ENCODE measurements around the gene GOLGA2. TPM values are rescaled to one million over a fixed set of nuclear protein-coding genes. Genes with fewer than 3 reads are reported as not detected.
A peak's percentile ranks its signal among the peaks of the same experiment; 100 is the strongest.

Gene GOLGA2
- total and polyA plus RNA-seq, 2 of the 13 experiments (the other 11 are each of a cell fraction or from before 2014, with no cell fraction given) = 45.3 to 45.8 TPM

DNA sequence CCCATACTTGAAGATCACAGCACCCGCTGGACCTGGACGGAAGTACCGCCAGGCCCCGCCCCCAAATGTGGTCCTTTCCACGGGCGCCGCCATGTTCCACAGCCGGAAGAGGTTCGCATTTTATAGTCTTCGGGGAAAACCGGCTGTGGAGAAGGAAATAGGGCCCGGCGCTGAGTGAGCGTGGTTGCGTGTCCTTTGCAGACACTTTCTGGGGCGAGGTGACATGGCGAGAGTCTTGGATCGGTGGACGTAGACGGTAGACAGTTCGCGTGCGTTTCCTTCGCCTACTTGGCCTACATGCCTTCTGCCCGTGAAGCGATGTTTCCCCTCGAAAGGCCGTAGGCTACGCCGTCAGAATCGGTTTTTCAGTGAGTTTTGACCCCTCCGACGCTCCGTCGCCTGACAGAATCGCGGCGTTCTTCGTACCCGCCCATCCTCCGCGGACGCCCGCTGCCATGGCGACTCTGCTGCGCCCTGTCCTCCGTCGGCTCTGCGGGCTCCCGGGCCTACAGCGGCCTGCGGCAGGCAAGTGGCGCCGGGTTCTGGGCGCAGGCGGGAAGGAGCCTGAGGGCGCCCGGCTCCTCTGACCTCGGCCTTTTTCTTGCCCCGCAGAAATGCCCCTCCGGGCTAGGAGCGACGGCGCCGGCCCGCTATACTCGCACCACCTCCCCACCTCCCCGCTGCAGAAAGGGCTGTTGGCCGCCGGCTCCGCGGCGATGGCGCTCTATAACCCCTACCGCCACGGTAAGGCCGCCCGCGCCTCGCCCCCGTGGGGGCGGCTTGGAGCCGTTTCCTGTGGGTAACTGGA lies 46.8 kb upstream of the GOLGA2 start, which contains the start of the genes COQ4 and TRUB2 (continued):
- TF ChIP-seq, protein P1, sequence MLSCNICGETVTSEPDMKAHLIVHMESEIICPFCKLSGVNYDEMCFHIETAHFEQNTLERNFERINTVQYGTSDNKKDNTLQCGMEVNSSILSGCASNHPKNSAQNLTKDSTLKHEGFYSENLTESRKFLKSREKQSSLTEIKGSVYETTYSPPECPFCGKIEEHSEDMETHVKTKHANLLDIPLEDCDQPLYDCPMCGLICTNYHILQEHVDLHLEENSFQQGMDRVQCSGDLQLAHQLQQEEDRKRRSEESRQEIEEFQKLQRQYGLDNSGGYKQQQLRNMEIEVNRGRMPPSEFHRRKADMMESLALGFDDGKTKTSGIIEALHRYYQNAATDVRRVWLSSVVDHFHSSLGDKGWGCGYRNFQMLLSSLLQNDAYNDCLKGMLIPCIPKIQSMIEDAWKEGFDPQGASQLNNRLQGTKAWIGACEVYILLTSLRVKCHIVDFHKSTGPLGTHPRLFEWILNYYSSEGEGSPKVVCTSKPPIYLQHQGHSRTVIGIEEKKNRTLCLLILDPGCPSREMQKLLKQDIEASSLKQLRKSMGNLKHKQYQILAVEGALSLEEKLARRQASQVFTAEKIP (CRISPR knock-in tag; IDR thresholded peaks at IDR 0.05; ENCODE audit: borderline replicate concordance) = no peak
- TF ChIP-seq YEATS2 (CRISPR knock-in tag; IDR thresholded peaks at IDR 0.05; ENCODE audit: borderline replicate concordance) = peak; percentile 95
- TF ChIP-seq, protein P2, sequence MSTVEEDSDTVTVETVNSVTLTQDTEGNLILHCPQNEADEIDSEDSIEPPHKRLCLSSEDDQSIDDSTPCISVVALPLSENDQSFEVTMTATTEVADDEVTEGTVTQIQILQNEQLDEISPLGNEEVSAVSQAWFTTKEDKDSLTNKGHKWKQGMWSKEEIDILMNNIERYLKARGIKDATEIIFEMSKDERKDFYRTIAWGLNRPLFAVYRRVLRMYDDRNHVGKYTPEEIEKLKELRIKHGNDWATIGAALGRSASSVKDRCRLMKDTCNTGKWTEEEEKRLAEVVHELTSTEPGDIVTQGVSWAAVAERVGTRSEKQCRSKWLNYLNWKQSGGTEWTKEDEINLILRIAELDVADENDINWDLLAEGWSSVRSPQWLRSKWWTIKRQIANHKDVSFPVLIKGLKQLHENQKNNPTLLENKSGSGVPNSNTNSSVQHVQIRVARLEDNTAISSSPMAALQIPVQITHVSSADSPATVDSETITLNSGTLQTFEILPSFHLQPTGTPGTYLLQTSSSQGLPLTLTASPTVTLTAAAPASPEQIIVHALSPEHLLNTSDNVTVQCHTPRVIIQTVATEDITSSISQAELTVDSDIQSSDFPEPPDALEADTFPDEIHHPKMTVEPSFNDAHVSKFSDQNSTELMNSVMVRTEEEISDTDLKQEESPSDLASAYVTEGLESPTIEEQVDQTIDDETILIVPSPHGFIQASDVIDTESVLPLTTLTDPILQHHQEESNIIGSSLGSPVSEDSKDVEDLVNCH (CRISPR knock-in tag; IDR thresholded peaks at IDR 0.05) = no peak
- no peak for TF ChIP-seq ZNF3 (CRISPR knock-in tag; IDR thresholded peaks at IDR 0.05)
- TF ChIP-seq EHMT2 (IDR thresholded peaks at IDR 0.05; ENCODE audit: borderline replicate concordance, low read depth, low read length) = no peak
- peak; percentile 20 for TF ChIP-seq CCAR2 (optimal IDR thresholded peaks at IDR 0.05; ENCODE audit: low read depth, low read length)
- TF ChIP-seq, protein P3, sequence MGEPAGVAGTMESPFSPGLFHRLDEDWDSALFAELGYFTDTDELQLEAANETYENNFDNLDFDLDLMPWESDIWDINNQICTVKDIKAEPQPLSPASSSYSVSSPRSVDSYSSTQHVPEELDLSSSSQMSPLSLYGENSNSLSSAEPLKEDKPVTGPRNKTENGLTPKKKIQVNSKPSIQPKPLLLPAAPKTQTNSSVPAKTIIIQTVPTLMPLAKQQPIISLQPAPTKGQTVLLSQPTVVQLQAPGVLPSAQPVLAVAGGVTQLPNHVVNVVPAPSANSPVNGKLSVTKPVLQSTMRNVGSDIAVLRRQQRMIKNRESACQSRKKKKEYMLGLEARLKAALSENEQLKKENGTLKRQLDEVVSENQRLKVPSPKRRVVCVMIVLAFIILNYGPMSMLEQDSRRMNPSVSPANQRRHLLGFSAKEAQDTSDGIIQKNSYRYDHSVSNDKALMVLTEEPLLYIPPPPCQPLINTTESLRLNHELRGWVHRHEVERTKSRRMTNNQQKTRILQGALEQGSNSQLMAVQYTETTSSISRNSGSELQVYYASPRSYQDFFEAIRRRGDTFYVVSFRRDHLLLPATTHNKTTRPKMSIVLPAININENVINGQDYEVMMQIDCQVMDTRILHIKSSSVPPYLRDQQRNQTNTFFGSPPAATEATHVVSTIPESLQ (CRISPR knock-in tag; conservative IDR thresholded peaks at IDR 0.05) = no peak
- TF ChIP-seq, protein P4, sequence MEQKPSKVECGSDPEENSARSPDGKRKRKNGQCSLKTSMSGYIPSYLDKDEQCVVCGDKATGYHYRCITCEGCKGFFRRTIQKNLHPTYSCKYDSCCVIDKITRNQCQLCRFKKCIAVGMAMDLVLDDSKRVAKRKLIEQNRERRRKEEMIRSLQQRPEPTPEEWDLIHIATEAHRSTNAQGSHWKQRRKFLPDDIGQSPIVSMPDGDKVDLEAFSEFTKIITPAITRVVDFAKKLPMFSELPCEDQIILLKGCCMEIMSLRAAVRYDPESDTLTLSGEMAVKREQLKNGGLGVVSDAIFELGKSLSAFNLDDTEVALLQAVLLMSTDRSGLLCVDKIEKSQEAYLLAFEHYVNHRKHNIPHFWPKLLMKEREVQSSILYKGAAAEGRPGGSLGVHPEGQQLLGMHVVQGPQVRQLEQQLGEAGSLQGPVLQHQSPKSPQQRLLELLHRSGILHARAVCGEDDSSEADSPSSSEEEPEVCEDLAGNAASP (CRISPR knock-in tag; IDR thresholded peaks at IDR 0.05; ENCODE audit: borderline replicate concordance) = no peak
- peak; percentile 92; the same call in 1 of the 2 replicates for TF ChIP-seq NCOA1 (CRISPR knock-in tag; IDR thresholded peaks at IDR 0.05)
- TF ChIP-seq PITX1 (CRISPR knock-in tag; IDR thresholded peaks at IDR 0.05) = peak; percentile 64
- TF ChIP-seq ZC3H4 (CRISPR knock-in tag; IDR thresholded peaks at IDR 0.05; ENCODE audit: borderline replicate concordance) = no peak
- no peak for TF ChIP-seq NFRKB (IDR thresholded peaks at IDR 0.05)
- peak; percentile 97 for TF ChIP-seq ZSCAN29 (CRISPR knock-in tag; conservative IDR thresholded peaks at IDR 0.05)
- peak; percentile 54; the same call in 1 of the 2 replicates for TF ChIP-seq ZKSCAN8 (CRISPR knock-in tag; IDR thresholded peaks at IDR 0.05; ENCODE audit: borderline replicate concordance)
- no peak for TF ChIP-seq FOXA1 (IDR thresholded peaks at IDR 0.05)
- TF ChIP-seq FOXA1 (CRISPR knock-in tag; IDR thresholded peaks at IDR 0.05) = no peak
- no peak for TF ChIP-seq SRSF9 (IDR thresholded peaks at IDR 0.05; ENCODE audit: borderline replicate concordance, insufficient read depth, low read depth, low read length, poor library complexity, severe bottlenecking)
- 0 out of 2 replicates have a peak, but pooled peaks have one; percentile 20 for TF ChIP-seq NFATC3 (CRISPR knock-in tag; IDR thresholded peaks at IDR 0.05)
- TF ChIP-seq KLF12 (CRISPR knock-in tag; IDR thresholded peaks at IDR 0.05; ENCODE audit: borderline replicate concordance) = peak; percentile 75
- TF ChIP-seq, protein P5, sequence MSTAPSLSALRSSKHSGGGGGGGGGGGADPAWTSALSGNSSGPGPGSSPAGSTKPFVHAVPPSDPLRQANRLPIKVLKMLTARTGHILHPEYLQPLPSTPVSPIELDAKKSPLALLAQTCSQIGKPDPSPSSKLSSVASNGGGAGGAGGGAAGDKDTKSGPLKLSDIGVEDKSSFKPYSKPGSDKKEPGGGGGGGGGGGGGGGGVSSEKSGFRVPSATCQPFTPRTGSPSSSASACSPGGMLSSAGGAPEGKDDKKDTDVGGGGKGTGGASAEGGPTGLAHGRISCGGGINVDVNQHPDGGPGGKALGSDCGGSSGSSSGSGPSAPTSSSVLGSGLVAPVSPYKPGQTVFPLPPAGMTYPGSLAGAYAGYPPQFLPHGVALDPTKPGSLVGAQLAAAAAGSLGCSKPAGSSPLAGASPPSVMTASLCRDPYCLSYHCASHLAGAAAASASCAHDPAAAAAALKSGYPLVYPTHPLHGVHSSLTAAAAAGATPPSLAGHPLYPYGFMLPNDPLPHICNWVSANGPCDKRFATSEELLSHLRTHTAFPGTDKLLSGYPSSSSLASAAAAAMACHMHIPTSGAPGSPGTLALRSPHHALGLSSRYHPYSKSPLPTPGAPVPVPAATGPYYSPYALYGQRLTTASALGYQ (CRISPR knock-in tag; IDR thresholded peaks at IDR 0.05) = peak; percentile 88
- TF ChIP-seq NBN (conservative IDR thresholded peaks at IDR 0.05) = no peak

Data from HepG2 (cell line).